GM23338 (cell line): ENCODE results near the gene CPNE1. TPM values are rescaled to one million over a fixed set of nuclear protein-coding genes. Genes with fewer than 3 reads are reported as not detected.

ENCODE experiments used
- ATAC-seq: fragments of 200-7000 bp; cut with Tn5 transposase; 3 replicates; pipeline ENCODE4 v1.9.1; 2020
- DNase-seq: peaks from one replicate; pipeline ENCODE4 v3.0.0-alpha.2; 2015; ENCODE audit warnings: low spot score
- H2AFZ ChIP-seq: fragments of 200-600 bp; sonication (generic); 2 replicates; pipeline ENCODE4 v1.8.0; 2016; ENCODE audit warnings: antibody characterized with exemption, mild to moderate bottlenecking, moderate library complexity
- H3F3A ChIP-seq: fragments of 200-600 bp; sonication (generic); replicated peaks from 2 replicates; pipeline ENCODE4 v1.8.0; 2017; ENCODE audit warnings: antibody characterized with exemption, mixed run types, low read depth
- H3K27ac ChIP-seq: fragments of 200-600 bp; sonication (generic); 2 replicates; pipeline ENCODE4 v1.6.1; 2016; ENCODE audit warnings: low read depth
- H3K27me3 ChIP-seq: fragments of 200-600 bp; sonication (generic); 2 replicates; pipeline ENCODE4 v1.8.0; 2016; ENCODE audit warnings: mild to moderate bottlenecking, mixed run types, moderate library complexity; ENCODE audit not compliant: insufficient read depth
- H3K36me3 ChIP-seq: fragments of 200-600 bp; sonication (generic); 2 replicates; pipeline ENCODE4 v1.8.0; 2016; ENCODE audit warnings: mild to moderate bottlenecking; ENCODE audit not compliant: insufficient read depth
- H3K4me1 ChIP-seq: fragments of 200-600 bp; sonication (generic); 2 replicates; pipeline ENCODE4 v1.8.0; 2016; ENCODE audit warnings: mild to moderate bottlenecking, moderate library complexity; ENCODE audit not compliant: insufficient read depth
- H3K4me2 ChIP-seq: fragments of 200-600 bp; sonication (generic); 2 replicates; pipeline ENCODE4 v1.7.1; 2017; ENCODE audit warnings: mixed run types
- H3K4me3 ChIP-seq: fragments of 200-600 bp; sonication (generic); 2 replicates; pipeline ENCODE4 v1.6.1; 2016; ENCODE audit warnings: mixed run types
- H3K79me2 ChIP-seq: fragments of 200-600 bp; sonication (generic); replicated peaks from 2 replicates; pipeline ENCODE4 v1.8.0; 2017; ENCODE audit warnings: mild to moderate bottlenecking; ENCODE audit not compliant: insufficient read depth
- H3K9me2 ChIP-seq: fragments of 200-600 bp; sonication (generic); 2 replicates; pipeline ENCODE4 v1.8.0; 2017; ENCODE audit not compliant: insufficient read depth
- H4K20me1 ChIP-seq: fragments of 200-600 bp; sonication (generic); replicated peaks from 2 replicates; pipeline ENCODE4 v1.8.0; 2017; ENCODE audit warnings: mild to moderate bottlenecking; ENCODE audit not compliant: insufficient read depth
- H3K27ac Mint-ChIP-seq: 2 replicates; pipeline ENCODE4 v1.8.0; 2020; ENCODE audit warnings: inconsistent platforms, mild to moderate bottlenecking, moderate library complexity, mixed read lengths
- H3K27me3 Mint-ChIP-seq: 3 replicates; pipeline ENCODE4 v1.8.0; 2022; ENCODE audit warnings: low read depth, mild to moderate bottlenecking, moderate library complexity, mixed read lengths, inconsistent platforms; ENCODE audit not compliant: insufficient read depth, poor library complexity
- H3K36me3 Mint-ChIP-seq: 3 replicates; pipeline ENCODE4 v1.8.0; 2021; ENCODE audit warnings: low read depth, mild to moderate bottlenecking, inconsistent platforms, moderate library complexity, mixed read lengths
- H3K4me1 Mint-ChIP-seq: 3 replicates; pipeline ENCODE4 v1.8.0; 2020; ENCODE audit warnings: mild to moderate bottlenecking, inconsistent platforms, mixed read lengths
- H3K4me3 Mint-ChIP-seq: 3 replicates; pipeline ENCODE4 v1.8.0; 2021; ENCODE audit warnings: moderate library complexity, mild to moderate bottlenecking, inconsistent platforms, mixed read lengths
- H3K9me3 Mint-ChIP-seq: 3 replicates; pipeline ENCODE4 v1.8.0; 2020; ENCODE audit warnings: moderate library complexity, mild to moderate bottlenecking, inconsistent platforms, mixed read lengths
- CREB1 ChIP-seq: fragments of 250-450 bp; sonication (Bioruptor Pico); IDR thresholded peaks from 2 replicates; pipeline ENCODE4 v1.5.0; 2020; ENCODE audit warnings: low read depth, mild to moderate bottlenecking, moderate library complexity
- CTCF ChIP-seq, 2 experiments: fragments of 200-600 bp in 1 of 2; sonication (generic) in 1 of 2; conservative IDR thresholded peaks; 2 replicates each; pipeline versions ENCODE4 v1.5.1 to v1.6.1; 2016 to 2017; ENCODE audit warnings: antibody characterized with exemption in 2 of 2, low read depth in 2 of 2, mild to moderate bottlenecking in 2 of 2, moderate library complexity in 1 of 2
- EZH2 ChIP-seq: fragments of 200-600 bp; sonication (generic); IDR thresholded peaks from one replicate; pipeline ENCODE4 v1.8.0; 2017; ENCODE audit warnings: antibody characterized with exemption, mild to moderate bottlenecking, low read depth; ENCODE audit not compliant: unreplicated experiment
- JUNB ChIP-seq: IDR thresholded peaks from one replicate; pipeline ENCODE4 v1.6.1; 2016; ENCODE audit warnings: antibody characterized with exemption; ENCODE audit not compliant: unreplicated experiment
- POLR2AphosphoS5 ChIP-seq: IDR thresholded peaks from 2 replicates; pipeline ENCODE4 v1.6.1; 2016; ENCODE audit warnings: antibody characterized with exemption, low read depth
- REST ChIP-seq: IDR thresholded peaks from one replicate; pipeline ENCODE4 v1.6.1; 2018; ENCODE audit warnings: antibody characterized with exemption; ENCODE audit not compliant: unreplicated experiment
- STAT1 ChIP-seq: IDR thresholded peaks from one replicate; pipeline ENCODE4 v1.6.1; 2016; ENCODE audit warnings: antibody characterized with exemption; ENCODE audit not compliant: unreplicated experiment
- ZNF331 ChIP-seq: fragments of 250-450 bp; sonication (Bioruptor Pico); IDR thresholded peaks from 2 replicates; pipeline ENCODE4 v1.5.0; 2020; ENCODE audit warnings: low read depth, mild to moderate bottlenecking, moderate library complexity
- ZNF462 ChIP-seq: fragments of 250-450 bp; sonication (Bioruptor Pico); IDR thresholded peaks from 2 replicates; pipeline ENCODE4 v1.5.0; 2020; ENCODE audit warnings: mild to moderate bottlenecking, moderate library complexity
- polyA plus RNA-seq: library from polyadenylated mRNA; unstranded; fragments of >200 nt; fragmentation: Nextera tagmentation; extraction: Ambion mirVana; gene quantifications from 2 replicates; pipeline ENCODE4 v1.2.1, GENCODE V29; 2016
- total RNA-seq: library from RNA; depleted of rRNA; stranded (reverse); fragments of >200 nt; shearing (Covaris generic); gene quantifications from 2 replicates; pipeline ENCODE4 v1.2.3, GENCODE V29; 2014

Gene CPNE1
- total and polyA plus RNA-seq, 2 experiments from 2014 or later, result 189 to 196 TPM

DNA sequence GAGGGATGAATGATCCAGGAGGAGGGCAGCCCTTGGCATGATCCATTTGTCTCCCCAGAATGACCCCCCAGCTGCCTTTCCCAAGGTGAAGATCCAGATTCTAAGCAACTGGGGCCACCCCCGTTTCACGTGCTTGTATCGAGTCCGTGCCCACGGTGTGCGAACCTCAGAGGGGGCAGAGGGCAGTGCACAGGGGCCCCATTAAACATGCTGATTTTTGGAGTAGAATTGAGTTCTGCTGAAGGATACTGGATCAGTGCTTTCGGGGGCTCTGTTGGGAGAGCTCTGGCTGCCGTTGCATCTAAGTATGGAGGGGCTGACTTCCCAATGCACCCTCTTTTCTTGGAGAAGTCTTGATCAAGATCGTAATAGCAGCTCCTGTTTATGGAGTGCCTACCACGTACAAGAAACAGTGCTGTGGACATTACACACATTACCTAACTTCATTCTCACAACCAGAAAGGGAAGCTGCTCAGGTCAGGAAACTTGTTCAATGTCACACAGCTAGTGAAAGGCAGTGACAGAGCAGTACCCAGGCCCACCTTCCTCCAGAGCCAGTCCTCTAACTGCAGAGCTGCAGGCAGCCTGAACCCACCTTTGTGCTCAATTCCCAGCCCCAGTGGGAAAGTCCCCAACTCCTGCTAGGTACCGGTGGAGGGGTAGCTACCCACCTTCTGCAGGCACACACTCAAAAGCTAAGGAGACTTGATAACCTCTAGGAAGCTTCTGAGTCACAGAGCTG, 43.7 kb downstream of the CPNE1 start (continued):
- TF ChIP-seq ZNF462 (CRISPR knock-in tag) (no peak), EZH2 (no peak), STAT1 (no peak)

GRCh38 chr20:35619196-35620095, 45.3 kb downstream of the CPNE1 start:
- Histone ChIP-seq H3K4me1 (peaks cover 21% of the 10 kb centered on the region), H3K79me2 (no peaks in the 10 kb centered on the region), H3K27ac (peak overlapping the region; percentile 71; the same call in 1 of the 2 replicates), H3K36me3 (no peaks in the 10 kb centered on the region), H3K4me3 (peak overlapping the region; percentile 84), H2AFZ (0 out of 2 replicates have a peak overlapping the region, but pooled peaks have one; percentile 56), H3K9me2 (no peaks in the 10 kb centered on the region), H3K27me3 (peaks cover 21% of the 10 kb centered on the region), H3F3A (peaks cover 23% of the 10 kb centered on the region), H4K20me1 (no peaks in the 10 kb centered on the region), H3K4me2 (peak overlapping the region; percentile 95)
- H3K9me3 Mint-ChIP-seq, result no peaks in the 10 kb centered on the region
- H3K27me3 Mint-ChIP-seq, result peaks cover 39% of the 10 kb centered on the region
- TF ChIP-seq POLR2AphosphoS5 (peak; percentile 71), CTCF (conservative IDR thresholded peaks at IDR 0.05; ENCODE audit: low read depth in 2 of 2) (peak; percentile 66 to 78), CREB1 (CRISPR knock-in tag) (no peak), ZNF331 (CRISPR knock-in tag) (no peak), JUNB (no peak), REST (no peak)
- peak overlapping the region; percentile 89; the same call in 1 of the 2 replicates for H3K27ac Mint-ChIP-seq
- H3K4me1 Mint-ChIP-seq, result peaks cover 14% of the 10 kb centered on the region
- ATAC-seq (peak; percentile 69), DNase-seq (peak; percentile 98)
- no peaks in the 10 kb centered on the region; the same call in 1 of the 3 replicates for H3K36me3 Mint-ChIP-seq
- H3K4me3 Mint-ChIP-seq, result peak overlapping the region; percentile 87
